Lung (tissue), 12 donors: ENCODE results near the gene L3MBTL1. TPM values are rescaled to one million over a fixed set of nuclear protein-coding genes. Genes with fewer than 3 reads are reported as not detected.
A peak's percentile ranks its signal among the peaks of the same experiment; 100 is the strongest.

Experiments used
- ATAC-seq: fragments of 200-7000 bp; cut with Tn5 transposase; one replicate; pipeline ENCODE4 v1.9.1; 2020; ENCODE audit warnings: moderate number of reproducible peaks; ENCODE audit not compliant: insufficient read depth, low FRiP score
- DNase-seq, 3 donors: peaks; one replicate each; pipeline ENCODE4 v3.0.0-alpha.2; 2013 to 2017
- H3K27ac ChIP-seq, 2 donors: one replicate each; pipeline ENCODE4 v1.5.1; 2013; ENCODE audit warnings: mild to moderate bottlenecking in 2 of 2, moderate library complexity in 2 of 2, control low read depth in 1 of 2, inconsistent platforms in 1 of 2, low read depth in 1 of 2, low read length in 1 of 2
- H3K27me3 ChIP-seq, 3 donors: one replicate each; pipeline ENCODE4 v1.5.1; 2013; ENCODE audit warnings: low read length in 2 of 3; ENCODE audit not compliant: control insufficient read depth in 3 of 3, insufficient read depth in 3 of 3
- H3K36me3 ChIP-seq, 4 donors: one replicate each; pipeline ENCODE4 v1.5.1; 2013; ENCODE audit warnings: low read length in 4 of 4, mild to moderate bottlenecking in 1 of 4, moderate library complexity in 1 of 4; ENCODE audit not compliant: control insufficient read depth in 4 of 4, insufficient read depth in 4 of 4
- H3K4me1 ChIP-seq, 5 donors: one replicate each; pipeline ENCODE4 v1.5.1; 2013; ENCODE audit warnings: low read length in 5 of 5, mild to moderate bottlenecking in 2 of 5, moderate library complexity in 1 of 5; ENCODE audit not compliant: control insufficient read depth in 5 of 5, insufficient read depth in 5 of 5
- H3K4me3 ChIP-seq: one replicate; pipeline ENCODE4 v1.5.1; 2013; ENCODE audit warnings: mild to moderate bottlenecking, control low read depth, moderate library complexity
- H3K9ac ChIP-seq, 2 donors: one replicate each; pipeline ENCODE4 v1.5.1; 2013; ENCODE audit warnings: low read length in 2 of 2, control low read depth in 1 of 2; ENCODE audit not compliant: insufficient read depth in 1 of 2
- H3K9me3 ChIP-seq, 4 donors: one replicate each; pipeline ENCODE4 v1.5.1; 2013; ENCODE audit warnings: low read length in 3 of 4, mild to moderate bottlenecking in 1 of 4, moderate library complexity in 1 of 4; ENCODE audit not compliant: control insufficient read depth in 4 of 4, insufficient read depth in 3 of 4
- CTCF ChIP-seq: IDR thresholded peaks from 2 replicates; pipeline ENCODE4 v1.5.1; 2012; ENCODE audit warnings: mild to moderate bottlenecking; ENCODE audit errors: control extremely low read depth, extremely low read depth
- WGBS, 2 donors: extraction: QIAGEN DNeasy Blood & Tissue Kit; methylation state at CpG; one replicate each; pipeline ENCODE4 v1.1.7; 2013; 5-methylcytosine and 5-hydroxymethylcytosine counted together
- polyA plus RNA-seq, 2 donors: library from polyadenylated mRNA; stranded (reverse); fragments of 200-250 nt; gene quantifications; one replicate each; pipeline ENCODE4 v1.2.1, GENCODE V29; 2013
- total RNA-seq, 2 donors: library from RNA; depleted of rRNA in 1 of 2; stranded (reverse); fragments of >200 nt in 1 of 2; gene quantifications; one replicate each; pipeline ENCODE4 v1.2.1, GENCODE V29; 2014 to 2021
- donor health status: control.
- donor health status: control.
- donor health status: Bipolar disorder and iron deficiency.
- donor health status: healthy.
- donor health status: DM: yes; HTN: yes; CAD: no.

Gene L3MBTL1
- total and polyA plus RNA-seq, 4 donors = 1.7 to 18.6 (median 6.6) TPM

- no peak for ATAC-seq
- Histone ChIP-seq H3K36me3 (peaks cover 0 to 3% (median 0%) of the 10 kb centered on the region in 4 donors), H3K27ac (no peak overlapping the region), H3K27me3 (no peaks in the 10 kb centered on the region), H3K9me3 (peaks cover 0 to 4% (median 2%) of the 10 kb centered on the region in 4 donors), H3K9ac (no peak overlapping the region), H3K4me3 (no peak overlapping the region), H3K4me1 (peaks cover 0 to 15% (median 4%) of the 10 kb centered on the region in 5 donors)
- TF ChIP-seq CTCF = no peak
- WGBS, 2 donors = 90 to 94% methylated on average over 4 of the region's 4 CpGs
- DNase-seq = peak; percentile 67 to 84 (median 80)
Observed at GRCh38 chr20:43549416-43550065, 42.0 kb downstream of the L3MBTL1 start.

- Histone ChIP-seq H3K4me1 (peaks cover 0 to 15% (median 4%) of the 10 kb centered on the region in 5 donors), H3K9me3 (peaks cover 0 to 4% (median 2%) of the 10 kb centered on the region in 4 donors), H3K27ac (no peak overlapping the region), H3K27me3 (no peaks in the 10 kb centered on the region), H3K4me3 (no peak overlapping the region), H3K36me3 (peaks cover 0 to 3% (median 0%) of the 10 kb centered on the region in 4 donors), H3K9ac (no peak overlapping the region)
- 90 to 92% methylated on average over 2 of the region's 2 CpGs for WGBS, 2 donors
- DNase-seq = peak in 1 of 3 donors; percentile 22
- ATAC-seq = no peak
- no peak for TF ChIP-seq CTCF
Observed at GRCh38 chr20:43550456-43550855, 43.0 kb downstream of the L3MBTL1 start.

GRCh38 chr20:43554369-43554768 lies 46.9 kb downstream of the L3MBTL1 start:
- DNase-seq = peak in 1 of 3 donors; percentile 11
- 40 to 61% methylated on average over 3 of the region's 3 CpGs for WGBS, 2 donors
- no peak overlapping the region for H3K27ac ChIP-seq
- H3K9ac ChIP-seq = no peak overlapping the region
- H3K9me3 ChIP-seq = no peaks in the 10 kb centered on the region
- peaks cover 0 to 18% (median 7%) of the 10 kb centered on the region in 5 donors for H3K4me1 ChIP-seq
- no peak for ATAC-seq
- H3K27me3 ChIP-seq = no peaks in the 10 kb centered on the region
- no peak for TF ChIP-seq CTCF
- no peaks in the 10 kb centered on the region for H3K36me3 ChIP-seq
- H3K4me3 ChIP-seq = no peak overlapping the region
